ENCODE data around the gene OPN1LW. TPM values are rescaled to one million over a fixed set of nuclear protein-coding genes. Genes with fewer than 3 reads are reported as not detected.

The OPN1LW gene
- total RNA-seq, 1 experiment from 2014 or later, result not detected

- Mint-ChIP-seq H3K4me3 (no peak overlapping the region), H3K27ac (no peak overlapping the region), H3K36me3 (ENCODE audit: insufficient read depth in 1 of 3, low read depth in 3 of 3) (peaks cover 0 to 12% (median 6%) of the 10 kb centered on the region in 3 experiments; a peak in 5 of 7 replicates), H3K9me3 (peaks cover 76 to 78% of the 10 kb centered on the region in 2 experiments), H3K27me3 (ENCODE audit: low read depth) (peaks cover 3% of the 10 kb centered on the region; the same call in 1 of the 2 replicates), H3K4me1 (peaks cover 0 to 5% of the 10 kb centered on the region in 2 experiments; a peak in 2 of 4 replicates)
- Histone ChIP-seq H2AK5ac (ENCODE audit: insufficient read length, low read length) (no peak overlapping the region), H3K27ac (ENCODE audit: insufficient read length, low read depth, low read length) (no peak overlapping the region), H4K5ac (ENCODE audit: insufficient read length, low read depth, low read length) (no peak overlapping the region), H3K18ac (ENCODE audit: insufficient read length, low read depth, low read length) (no peak overlapping the region), H2BK15ac (ENCODE audit: low read depth, low read length) (no peak overlapping the region), H3K9ac (ENCODE audit: extremely low read depth, insufficient read length, low read length) (no peak overlapping the region), H3K23me2 (ENCODE audit: insufficient read length, low read depth, low read length, poor library complexity, severe bottlenecking) (no peaks in the 10 kb centered on the region), H3K9me3 (ENCODE audit: control insufficient read depth, low read depth, low read length) (peaks cover 21% of the 10 kb centered on the region), H2BK120ac (ENCODE audit: low read depth, low read length, poor library complexity, severe bottlenecking) (no peak overlapping the region), H3K79me2 (ENCODE audit: insufficient read depth, low read length) (no peaks in the 10 kb centered on the region), H2BK12ac (ENCODE audit: insufficient read length, low read depth, low read length) (no peak overlapping the region), H3K4me1 (ENCODE audit: insufficient read depth, low read length) (no peaks in the 10 kb centered on the region), H3K79me1 (ENCODE audit: insufficient read depth, low read depth, low read length, poor library complexity, severe bottlenecking) (no peaks in the 10 kb centered on the region), H4K20me1 (ENCODE audit: control insufficient read depth, insufficient read depth, insufficient read length) (no peaks in the 10 kb centered on the region), H2BK20ac (ENCODE audit: low read depth, low read length, poor library complexity, severe bottlenecking) (no peak overlapping the region), H4K91ac (ENCODE audit: insufficient read length, low read depth, low read length) (no peak overlapping the region), H3K27me3 (ENCODE audit: insufficient read depth, low read length) (no peaks in the 10 kb centered on the region; the same call in 1 of the 2 replicates), H3K23ac (ENCODE audit: insufficient read length, low read depth, low read length) (no peak overlapping the region), H3K56ac (ENCODE audit: insufficient read length, low read depth, low read length) (no peak overlapping the region), H3K4me2 (ENCODE audit: insufficient read depth, insufficient read length, low read length) (no peak overlapping the region), H3T11ph (ENCODE audit: low read length) (no peak overlapping the region), H2AFZ (ENCODE audit: low read length) (no peak overlapping the region), H2BK5ac (ENCODE audit: insufficient read length, low read length) (no peak overlapping the region), H3K14ac (ENCODE audit: insufficient read depth, low read length) (no peak overlapping the region), H3K4ac (ENCODE audit: low read depth, low read length) (no peak overlapping the region), H4K8ac (replicated peaks; ENCODE audit: insufficient read length, low read depth, low read length) (no peak overlapping the region)
- no CpG with 5 or more reads among the region's 5 CpGs for WGBS (ENCODE audit: extremely low coverage, insufficient read length, low lambda C conversion rate)
- no peak for TF ChIP-seq CTCF (conservative IDR thresholded peaks at IDR 0.05)
- no peak for DNase-seq
These were observed 29.4 kb upstream of the OPN1LW start for GRCh38 chrX:154114652-154115051.
